Measurements from ENCODE around the gene ENOX1.

DNA sequence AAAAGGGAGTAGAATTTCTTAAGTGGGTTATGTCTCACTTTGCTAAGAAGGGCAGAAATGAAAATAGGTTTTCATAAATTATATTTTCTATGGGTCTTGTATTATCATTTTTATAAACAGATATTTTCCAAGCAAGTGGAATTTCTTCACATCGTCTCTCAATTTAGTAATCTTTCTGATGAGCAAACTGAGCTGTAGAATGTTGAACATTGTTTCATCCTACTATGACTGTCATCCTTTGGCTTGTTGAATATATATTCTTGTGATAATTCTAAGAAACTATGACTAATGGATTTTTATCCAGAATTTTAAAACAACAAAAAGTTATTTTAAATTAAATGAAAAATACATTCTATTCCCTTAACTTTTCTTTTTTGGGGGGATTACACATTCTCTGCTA is 313.8 kb downstream of the ENOX1 start:
- TF ChIP-seq, protein P1, sequence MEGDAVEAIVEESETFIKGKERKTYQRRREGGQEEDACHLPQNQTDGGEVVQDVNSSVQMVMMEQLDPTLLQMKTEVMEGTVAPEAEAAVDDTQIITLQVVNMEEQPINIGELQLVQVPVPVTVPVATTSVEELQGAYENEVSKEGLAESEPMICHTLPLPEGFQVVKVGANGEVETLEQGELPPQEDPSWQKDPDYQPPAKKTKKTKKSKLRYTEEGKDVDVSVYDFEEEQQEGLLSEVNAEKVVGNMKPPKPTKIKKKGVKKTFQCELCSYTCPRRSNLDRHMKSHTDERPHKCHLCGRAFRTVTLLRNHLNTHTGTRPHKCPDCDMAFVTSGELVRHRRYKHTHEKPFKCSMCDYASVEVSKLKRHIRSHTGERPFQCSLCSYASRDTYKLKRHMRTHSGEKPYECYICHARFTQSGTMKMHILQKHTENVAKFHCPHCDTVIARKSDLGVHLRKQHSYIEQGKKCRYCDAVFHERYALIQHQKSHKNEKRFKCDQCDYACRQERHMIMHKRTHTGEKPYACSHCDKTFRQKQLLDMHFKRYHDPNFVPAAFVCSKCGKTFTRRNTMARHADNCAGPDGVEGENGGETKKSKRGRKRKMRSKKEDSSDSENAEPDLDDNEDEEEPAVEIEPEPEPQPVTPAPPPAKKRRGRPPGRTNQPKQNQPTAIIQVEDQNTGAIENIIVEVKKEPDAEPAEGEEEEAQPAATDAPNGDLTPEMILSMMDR (IDR thresholded peaks at IDR 0.05): no peak
- TF ChIP-seq POLR2A (IDR thresholded peaks at IDR 0.05): no peak
